Neural progenitor cell (in vitro differentiated cells): ENCODE measurements around the gene PDCD7.

Experiments
- CTCF ChIP-seq: fragments of 200-600 bp; sonication (generic); IDR thresholded peaks from 2 replicates; pipeline ENCODE4 v1.5.1; 2017; ENCODE audit warnings: antibody characterized with exemption, mild to moderate bottlenecking
- EZH2 ChIP-seq: fragments of 200-600 bp; sonication (generic); IDR thresholded peaks from 2 replicates; pipeline ENCODE4 v1.6.1; 2017; ENCODE audit warnings: antibody characterized with exemption, mild to moderate bottlenecking, moderate library complexity

- TF ChIP-seq EZH2, result no peak
- TF ChIP-seq CTCF, result no peak
These were observed 45.5 kb downstream of the PDCD7 start for GRCh38 chr15:65087873-65088642.
